NCI-H146 (cell line): ENCODE measurements around the gene PCDHGB4.
"Not testable (repeated sequence)": the region's sequence is repeated elsewhere in the genome, so short reads cannot be mapped to it uniquely, and the experiment has no call there.

Experiments used
- DNase-seq: peaks from one replicate; lab custom pipeline; 2025; lab: John Stamatoyannopoulos, UW

The PCDHGB4 gene

GRCh38 chr5:141430332-141431113 lies 43.0 kb downstream of the PCDHGB4 start, which contains the start of gene PCDHGA12:
Gene PCDHGA12 (plus strand): TSS chr5:141430507. CDS start chr5:141430760, 253 bp downstream.
- DNase-seq: no peak

GRCh38 chr5:141431286-141431685 lies 43.8 kb downstream of the PCDHGB4 start:
- DNase-seq: no peak

GRCh38 chr5:141432308-141432707 lies 44.8 kb downstream of the PCDHGB4 start:
- DNase-seq: not testable (repeated sequence)

- not testable (repeated sequence) for DNase-seq
These were observed 45.2 kb downstream of the PCDHGB4 start for GRCh38 chr5:141432726-141433125.

GRCh38 chr5:141434006-141434405 lies 46.5 kb downstream of the PCDHGB4 start:
- no peak for DNase-seq

GRCh38 chr5:141437221-141437620 lies 49.7 kb downstream of the PCDHGB4 start:
- DNase-seq: no peak

GRCh38 chr5:141439411-141440141 lies 52.1 kb downstream of the PCDHGB4 start:
- no peak for DNase-seq
